Measurements from ENCODE around the gene STAT1. TPM values are rescaled to one million over a fixed set of nuclear protein-coding genes. Genes with fewer than 3 reads are reported as not detected.

The STAT1 gene
- total and polyA plus RNA-seq, 9 of the 15 experiments (the other 6 are each of a cell fraction or from before 2014, with no cell fraction given), result 8.7 to 34.4 (median 26.8) TPM

DNA sequence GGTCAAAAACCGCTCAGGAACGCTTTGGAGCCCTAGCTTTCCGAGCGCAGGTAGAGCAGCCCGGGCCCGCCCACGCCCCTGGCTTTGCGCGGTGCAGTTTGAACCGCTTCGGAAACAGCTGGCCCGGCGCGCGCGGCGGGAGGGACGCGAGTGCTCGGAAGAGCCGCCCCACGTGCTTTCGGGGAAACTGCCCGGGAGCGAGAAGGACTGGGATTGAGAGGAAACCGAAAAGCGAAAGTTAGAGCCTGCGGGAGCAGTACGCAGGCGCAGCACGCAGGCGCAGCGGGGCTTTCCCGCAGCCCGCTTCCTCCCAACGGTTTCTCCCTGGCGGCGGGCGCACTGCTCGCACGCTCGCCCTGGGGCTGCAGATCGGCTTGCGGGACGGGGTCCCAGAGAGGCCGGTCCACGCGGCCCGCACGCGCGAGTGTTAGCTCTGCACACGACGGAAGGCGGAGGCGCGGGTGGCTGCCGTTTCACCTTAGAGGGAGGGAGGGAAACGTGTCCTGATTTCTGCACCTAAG is 6.3 kb upstream of the STAT1 start (continued):
- TF ChIP-seq, protein P1, sequence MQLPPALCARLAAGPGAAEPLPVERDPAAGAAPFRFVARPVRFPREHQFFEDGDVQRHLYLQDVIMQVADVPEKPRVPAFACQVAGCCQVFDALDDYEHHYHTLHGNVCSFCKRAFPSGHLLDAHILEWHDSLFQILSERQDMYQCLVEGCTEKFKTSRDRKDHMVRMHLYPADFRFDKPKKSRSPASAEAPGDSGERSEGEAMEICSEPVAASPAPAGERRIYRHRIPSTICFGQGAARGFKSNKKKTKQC (CRISPR knock-in tag; IDR thresholded peaks at IDR 0.05), result peak; percentile 92
- no peak for TF ChIP-seq ZNF778 (CRISPR knock-in tag; IDR thresholded peaks at IDR 0.05)
- TF ChIP-seq SRSF1 (IDR thresholded peaks at IDR 0.05; ENCODE audit: low read depth, low read length), result peak; percentile 98
- TF ChIP-seq NCOA1 (IDR thresholded peaks at IDR 0.05; ENCODE audit: low read depth), result peak; percentile 59; the same call in 1 of the 2 replicates
- TF ChIP-seq ETV5 (CRISPR knock-in tag; IDR thresholded peaks at IDR 0.05; ENCODE audit: low read depth), result peak; percentile 87
- peak; percentile 81 for TF ChIP-seq GABPA (tag; conservative IDR thresholded peaks at IDR 0.05; ENCODE audit: low read depth)
- TF ChIP-seq SMAD2 (IDR thresholded peaks at IDR 0.05; ENCODE audit: low read depth, low read length), result no peak
- TF ChIP-seq RAD51 (IDR thresholded peaks at IDR 0.05; ENCODE audit: borderline replicate concordance, low read depth), result peak; percentile 70
- TF ChIP-seq NONO (IDR thresholded peaks at IDR 0.05; ENCODE audit: low read depth in 2 of 2, low read length in 1 of 2), result 0 out of 4 replicates have a peak, but pooled peaks of 1 of the 2 experiments have one; percentile 63
- TF ChIP-seq ZBTB8A (IDR thresholded peaks at IDR 0.05; ENCODE audit: partially characterized antibody), result no peak
- TF ChIP-seq MAZ (CRISPR knock-in tag; conservative IDR thresholded peaks at IDR 0.05 in 1 of 2, IDR thresholded peaks at IDR 0.05 in 1 of 2), result peak; percentile 82 to 90
- TF ChIP-seq, protein P2, sequence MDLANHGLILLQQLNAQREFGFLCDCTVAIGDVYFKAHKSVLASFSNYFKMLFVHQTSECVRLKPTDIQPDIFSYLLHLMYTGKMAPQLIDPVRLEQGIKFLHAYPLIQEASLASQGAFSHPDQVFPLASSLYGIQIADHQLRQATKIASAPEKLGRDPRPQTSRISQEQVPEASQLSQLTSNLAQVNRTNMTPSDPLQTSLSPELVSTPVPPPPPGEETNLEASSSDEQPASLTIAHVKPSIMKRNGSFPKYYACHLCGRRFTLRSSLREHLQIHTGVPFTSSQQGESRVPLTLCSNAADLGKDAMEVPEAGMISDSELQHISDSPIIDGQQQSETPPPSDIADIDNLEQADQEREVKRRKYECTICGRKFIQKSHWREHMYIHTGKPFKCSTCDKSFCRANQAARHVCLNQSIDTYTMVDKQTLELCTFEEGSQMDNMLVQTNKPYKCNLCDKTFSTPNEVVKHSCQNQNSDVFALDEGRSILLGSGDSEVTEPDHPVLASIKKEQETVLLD (IDR thresholded peaks at IDR 0.05), result peak; percentile 92
- TF ChIP-seq ZNF354B (CRISPR knock-in tag; IDR thresholded peaks at IDR 0.05), result no peak
- TF ChIP-seq ZNF57 (CRISPR knock-in tag; IDR thresholded peaks at IDR 0.05), result no peak
- TF ChIP-seq, protein P3, sequence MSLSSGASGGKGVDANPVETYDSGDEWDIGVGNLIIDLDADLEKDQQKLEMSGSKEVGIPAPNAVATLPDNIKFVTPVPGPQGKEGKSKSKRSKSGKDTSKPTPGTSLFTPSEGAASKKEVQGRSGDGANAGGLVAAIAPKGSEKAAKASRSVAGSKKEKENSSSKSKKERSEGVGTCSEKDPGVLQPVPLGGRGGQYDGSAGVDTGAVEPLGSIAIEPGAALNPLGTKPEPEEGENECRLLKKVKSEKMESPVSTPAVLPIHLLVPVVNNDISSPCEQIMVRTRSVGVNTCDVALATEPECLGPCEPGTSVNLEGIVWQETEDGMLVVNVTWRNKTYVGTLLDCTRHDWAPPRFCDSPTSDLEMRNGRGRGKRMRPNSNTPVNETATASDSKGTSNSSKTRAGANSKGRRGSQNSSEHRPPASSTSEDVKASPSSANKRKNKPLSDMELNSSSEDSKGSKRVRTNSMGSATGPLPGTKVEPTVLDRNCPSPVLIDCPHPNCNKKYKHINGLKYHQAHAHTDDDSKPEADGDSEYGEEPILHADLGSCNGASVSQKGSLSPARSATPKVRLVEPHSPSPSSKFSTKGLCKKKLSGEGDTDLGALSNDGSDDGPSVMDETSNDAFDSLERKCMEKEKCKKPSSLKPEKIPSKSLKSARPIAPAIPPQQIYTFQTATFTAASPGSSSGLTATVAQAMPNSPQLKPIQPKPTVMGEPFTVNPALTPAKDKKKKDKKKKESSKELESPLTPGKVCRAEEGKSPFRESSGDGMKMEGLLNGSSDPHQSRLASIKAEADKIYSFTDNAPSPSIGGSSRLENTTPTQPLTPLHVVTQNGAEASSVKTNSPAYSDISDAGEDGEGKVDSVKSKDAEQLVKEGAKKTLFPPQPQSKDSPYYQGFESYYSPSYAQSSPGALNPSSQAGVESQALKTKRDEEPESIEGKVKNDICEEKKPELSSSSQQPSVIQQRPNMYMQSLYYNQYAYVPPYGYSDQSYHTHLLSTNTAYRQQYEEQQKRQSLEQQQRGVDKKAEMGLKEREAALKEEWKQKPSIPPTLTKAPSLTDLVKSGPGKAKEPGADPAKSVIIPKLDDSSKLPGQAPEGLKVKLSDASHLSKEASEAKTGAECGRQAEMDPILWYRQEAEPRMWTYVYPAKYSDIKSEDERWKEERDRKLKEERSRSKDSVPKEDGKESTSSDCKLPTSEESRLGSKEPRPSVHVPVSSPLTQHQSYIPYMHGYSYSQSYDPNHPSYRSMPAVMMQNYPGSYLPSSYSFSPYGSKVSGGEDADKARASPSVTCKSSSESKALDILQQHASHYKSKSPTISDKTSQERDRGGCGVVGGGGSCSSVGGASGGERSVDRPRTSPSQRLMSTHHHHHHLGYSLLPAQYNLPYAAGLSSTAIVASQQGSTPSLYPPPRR (CRISPR knock-in tag; IDR thresholded peaks at IDR 0.05; ENCODE audit: borderline replicate concordance), result 0 out of 2 replicates have a peak, but pooled peaks have one; percentile 14
- peak; percentile 73 for TF ChIP-seq SMAD4 (CRISPR knock-in tag; conservative IDR thresholded peaks at IDR 0.05)
- TF ChIP-seq NFXL1 (CRISPR knock-in tag; IDR thresholded peaks at IDR 0.05), result no peak
- TF ChIP-seq POLR2B (IDR thresholded peaks at IDR 0.05; ENCODE audit: low read depth, partially characterized antibody), result peak; percentile 84
- peak; percentile 82 for TF ChIP-seq GABPB1 (CRISPR knock-in tag; IDR thresholded peaks at IDR 0.05)
- peak; percentile 60 for TF ChIP-seq HCFC1 (IDR thresholded peaks at IDR 0.05; ENCODE audit: low read depth, low read length)

Measured in K562 (cell line).